ENCODE data around the gene DENND1B. TPM values are rescaled to one million over a fixed set of nuclear protein-coding genes. Genes with fewer than 3 reads are reported as not detected.

The DENND1B gene
- total RNA-seq, 1 experiment from 2014 or later, result 16.1 TPM

Other genes with a start within 250 kb of the DENND1B start
- 13.6 and 24.9 TPM in 2 replicates for gene C1orf53, start 127.2 kb upstream of the DENND1B start, total RNA-seq (2014; rRNA removed; shearing (Covaris generic))
- gene LHX9, start 141.9 kb upstream of the DENND1B start, total RNA-seq (2014; rRNA removed; shearing (Covaris generic)), result 0.03 and 0.53 TPM in 2 replicates

Data from SJSA1 (cell line).